Liver (tissue), 9 donors: ENCODE results near the gene KCNK13. TPM values are rescaled to one million over a fixed set of nuclear protein-coding genes. Genes with fewer than 3 reads are reported as not detected.
A peak's percentile ranks its signal among the peaks of the same experiment; 100 is the strongest.

Experiments
- DNase-seq: peaks from one replicate; pipeline ENCODE4 v3.0.0-alpha.2; 2017; ENCODE audit warnings: low spot score
- H3K27ac ChIP-seq, 2 donors: one replicate each; pipeline ENCODE4 v1.7.0; 2013; ENCODE audit warnings: inconsistent platforms in 2 of 2, low read length in 2 of 2, control low read depth in 1 of 2, low read depth in 1 of 2, mild to moderate bottlenecking in 1 of 2
- H3K27me3 ChIP-seq, 4 donors: one replicate each; pipeline versions ENCODE4 v1.6.1 to v1.7.0; 2013; ENCODE audit warnings: low read length in 3 of 4, inconsistent platforms in 1 of 4, mild to moderate bottlenecking in 1 of 4, moderate library complexity in 1 of 4; ENCODE audit not compliant: control insufficient read depth in 4 of 4, insufficient read depth in 4 of 4
- H3K36me3 ChIP-seq, 4 donors: one replicate each; pipeline versions ENCODE4 v1.6.1 to v1.7.0; 2013; ENCODE audit warnings: low read length in 3 of 4, mild to moderate bottlenecking in 3 of 4, low read depth in 1 of 4, moderate library complexity in 1 of 4; ENCODE audit not compliant: control insufficient read depth in 4 of 4, insufficient read depth in 3 of 4
- H3K4me1 ChIP-seq, 4 donors: one replicate each; pipeline versions ENCODE4 v1.6.1 to v1.7.0; 2013; ENCODE audit warnings: low read length in 3 of 4, mild to moderate bottlenecking in 3 of 4, moderate library complexity in 1 of 4; ENCODE audit not compliant: control insufficient read depth in 4 of 4, insufficient read depth in 4 of 4
- H3K4me3 ChIP-seq, 3 donors: one replicate each; pipeline versions ENCODE4 v1.6.1 to v1.7.0; 2013; ENCODE audit warnings: low read length in 3 of 3, control low read depth in 1 of 3, low read depth in 1 of 3, mild to moderate bottlenecking in 1 of 3
- H3K9ac ChIP-seq, 2 donors: one replicate each; pipeline ENCODE4 v1.7.0; 2013; ENCODE audit warnings: low read length in 2 of 2, mild to moderate bottlenecking in 2 of 2, moderate library complexity in 2 of 2, control low read depth in 1 of 2, low read depth in 1 of 2
- H3K9me3 ChIP-seq, 4 donors: one replicate each; pipeline versions ENCODE4 v1.6.1 to v1.7.0; 2013; ENCODE audit warnings: low read length in 3 of 4; ENCODE audit not compliant: control insufficient read depth in 4 of 4
- EGR1 ChIP-seq, 2 donors: IDR thresholded peaks; 2 replicates each; pipeline ENCODE4 v1.6.1; 2016 to 2018; ENCODE audit warnings: antibody characterized with exemption in 2 of 2, low read depth in 2 of 2
- FOXA2 ChIP-seq: IDR thresholded peaks from 2 replicates; pipeline ENCODE4 v1.6.1; 2016; ENCODE audit warnings: antibody characterized with exemption
- HNF4G ChIP-seq: IDR thresholded peaks from 2 replicates; pipeline ENCODE4 v1.6.1; 2016; ENCODE audit warnings: antibody characterized with exemption
- JUND ChIP-seq, 2 donors: IDR thresholded peaks; 2 replicates each; pipeline ENCODE4 v1.6.1; 2016; ENCODE audit warnings: antibody characterized with exemption in 2 of 2
- RAD21 ChIP-seq, 2 donors: IDR thresholded peaks; 2 replicates each; pipeline ENCODE4 v1.6.1; 2016; ENCODE audit warnings: antibody characterized with exemption in 2 of 2, mild to moderate bottlenecking in 2 of 2
- RXRA ChIP-seq, 2 donors: IDR thresholded peaks; 2 replicates each; pipeline ENCODE4 v1.6.1; 2017 to 2018; ENCODE audit warnings: antibody characterized with exemption in 2 of 2, mild to moderate bottlenecking in 1 of 2
- TAF1 ChIP-seq: conservative IDR thresholded peaks from 2 replicates; pipeline ENCODE4 v1.6.1; 2016; ENCODE audit warnings: antibody characterized with exemption, mild to moderate bottlenecking
- WGBS: extraction: QIAGEN DNeasy Blood & Tissue Kit; methylation state at CpG from one replicate; pipeline ENCODE4 v1.1.7; 2013; 5-methylcytosine and 5-hydroxymethylcytosine counted together
- polyA plus RNA-seq, 2 donors: library from polyadenylated mRNA; stranded (reverse) in 1 of 2; unstranded in 1 of 2; fragments of 200-250 nt in 1 of 2; fragments of >200 nt in 1 of 2; fragmentation: Nextera tagmentation in 1 of 2; extraction: Ambion mirVana in 1 of 2; gene quantifications; one replicate each; pipeline versions ENCODE4 v1.2.1 to v1.2.3, GENCODE V29; 2013 to 2015
- total RNA-seq, 2 donors: library from RNA; depleted of rRNA; stranded (reverse); fragments of >200 nt; gene quantifications; one replicate each; pipeline ENCODE4 v1.2.3, GENCODE V29; 2014
- TF ChIP-seq, protein P1 (sequence below): fragments of 150-350 bp; IDR thresholded peaks from 2 replicates; pipeline ENCODE4 v1.5.1; 2017; ENCODE audit warnings: improper control_type of control experiment, low read depth, low read length; ENCODE audit not compliant: missing input control
- TF ChIP-seq, protein P2 (sequence below): IDR thresholded peaks from 2 replicates; pipeline ENCODE4 v1.6.1; 2016; ENCODE audit warnings: antibody characterized with exemption
- TF ChIP-seq, protein P3 (sequence below): IDR thresholded peaks from 2 replicates; pipeline ENCODE4 v1.6.1; 2016; ENCODE audit warnings: antibody characterized with exemption, mild to moderate bottlenecking
- donor health status: healthy.
- donor health status: healthy.
- donor health status: healthy.
- donor health status: healthy.
- donor health status: healthy.

KCNK13 gene
- total and polyA plus RNA-seq, 4 donors = 0.25 to 0.61 (median 0.38) TPM; not detected in 1

- Histone ChIP-seq H3K36me3 (no peaks in the 10 kb centered on the region), H3K9ac (no peak overlapping the region), H3K27ac (no peak overlapping the region), H3K4me3 (peak overlapping the region; percentile 7 to 57 (median 47)), H3K4me1 (peaks cover 20 to 32% (median 25%) of the 10 kb centered on the region in 4 donors), H3K9me3 (no peaks in the 10 kb centered on the region), H3K27me3 (peaks cover 1 to 9% (median 4%) of the 10 kb centered on the region in 4 donors)
- DNase-seq = peak; percentile 49
- TF ChIP-seq, protein P1, sequence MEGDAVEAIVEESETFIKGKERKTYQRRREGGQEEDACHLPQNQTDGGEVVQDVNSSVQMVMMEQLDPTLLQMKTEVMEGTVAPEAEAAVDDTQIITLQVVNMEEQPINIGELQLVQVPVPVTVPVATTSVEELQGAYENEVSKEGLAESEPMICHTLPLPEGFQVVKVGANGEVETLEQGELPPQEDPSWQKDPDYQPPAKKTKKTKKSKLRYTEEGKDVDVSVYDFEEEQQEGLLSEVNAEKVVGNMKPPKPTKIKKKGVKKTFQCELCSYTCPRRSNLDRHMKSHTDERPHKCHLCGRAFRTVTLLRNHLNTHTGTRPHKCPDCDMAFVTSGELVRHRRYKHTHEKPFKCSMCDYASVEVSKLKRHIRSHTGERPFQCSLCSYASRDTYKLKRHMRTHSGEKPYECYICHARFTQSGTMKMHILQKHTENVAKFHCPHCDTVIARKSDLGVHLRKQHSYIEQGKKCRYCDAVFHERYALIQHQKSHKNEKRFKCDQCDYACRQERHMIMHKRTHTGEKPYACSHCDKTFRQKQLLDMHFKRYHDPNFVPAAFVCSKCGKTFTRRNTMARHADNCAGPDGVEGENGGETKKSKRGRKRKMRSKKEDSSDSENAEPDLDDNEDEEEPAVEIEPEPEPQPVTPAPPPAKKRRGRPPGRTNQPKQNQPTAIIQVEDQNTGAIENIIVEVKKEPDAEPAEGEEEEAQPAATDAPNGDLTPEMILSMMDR = no peak
- TF ChIP-seq RAD21 (IDR thresholded peaks at IDR 0.05) = peak; percentile 24 to 47
- 1% methylated on average over 80 of the region's 80 CpGs for WGBS
Measured at GRCh38 chr14:90060312-90060964, 1.4 kb upstream of the KCNK13 start.

- Histone ChIP-seq H3K27ac (no peak overlapping the region), H3K36me3 (no peaks in the 10 kb centered on the region), H3K4me1 (peaks cover 20 to 32% (median 25%) of the 10 kb centered on the region in 4 donors), H3K9me3 (no peaks in the 10 kb centered on the region), H3K4me3 (peak overlapping the region in 2 of 3 donors; percentile 47 to 57), H3K27me3 (peaks cover 2 to 9% (median 4%) of the 10 kb centered on the region in 4 donors), H3K9ac (no peak overlapping the region)
- 2% methylated on average over 60 of the region's 60 CpGs for WGBS
- TF ChIP-seq JUND (IDR thresholded peaks at IDR 0.05) (no peak), RXRA (IDR thresholded peaks at IDR 0.05) (no peak), EGR1 (IDR thresholded peaks at IDR 0.05; ENCODE audit: low read depth in 2 of 2) (no peak), TAF1 (no peak), HNF4G (no peak), FOXA2 (no peak)
- TF ChIP-seq, protein P2, sequence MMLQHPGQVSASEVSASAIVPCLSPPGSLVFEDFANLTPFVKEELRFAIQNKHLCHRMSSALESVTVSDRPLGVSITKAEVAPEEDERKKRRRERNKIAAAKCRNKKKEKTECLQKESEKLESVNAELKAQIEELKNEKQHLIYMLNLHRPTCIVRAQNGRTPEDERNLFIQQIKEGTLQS = no peak
- TF ChIP-seq, protein P1 = no peak
- TF ChIP-seq, protein P3, sequence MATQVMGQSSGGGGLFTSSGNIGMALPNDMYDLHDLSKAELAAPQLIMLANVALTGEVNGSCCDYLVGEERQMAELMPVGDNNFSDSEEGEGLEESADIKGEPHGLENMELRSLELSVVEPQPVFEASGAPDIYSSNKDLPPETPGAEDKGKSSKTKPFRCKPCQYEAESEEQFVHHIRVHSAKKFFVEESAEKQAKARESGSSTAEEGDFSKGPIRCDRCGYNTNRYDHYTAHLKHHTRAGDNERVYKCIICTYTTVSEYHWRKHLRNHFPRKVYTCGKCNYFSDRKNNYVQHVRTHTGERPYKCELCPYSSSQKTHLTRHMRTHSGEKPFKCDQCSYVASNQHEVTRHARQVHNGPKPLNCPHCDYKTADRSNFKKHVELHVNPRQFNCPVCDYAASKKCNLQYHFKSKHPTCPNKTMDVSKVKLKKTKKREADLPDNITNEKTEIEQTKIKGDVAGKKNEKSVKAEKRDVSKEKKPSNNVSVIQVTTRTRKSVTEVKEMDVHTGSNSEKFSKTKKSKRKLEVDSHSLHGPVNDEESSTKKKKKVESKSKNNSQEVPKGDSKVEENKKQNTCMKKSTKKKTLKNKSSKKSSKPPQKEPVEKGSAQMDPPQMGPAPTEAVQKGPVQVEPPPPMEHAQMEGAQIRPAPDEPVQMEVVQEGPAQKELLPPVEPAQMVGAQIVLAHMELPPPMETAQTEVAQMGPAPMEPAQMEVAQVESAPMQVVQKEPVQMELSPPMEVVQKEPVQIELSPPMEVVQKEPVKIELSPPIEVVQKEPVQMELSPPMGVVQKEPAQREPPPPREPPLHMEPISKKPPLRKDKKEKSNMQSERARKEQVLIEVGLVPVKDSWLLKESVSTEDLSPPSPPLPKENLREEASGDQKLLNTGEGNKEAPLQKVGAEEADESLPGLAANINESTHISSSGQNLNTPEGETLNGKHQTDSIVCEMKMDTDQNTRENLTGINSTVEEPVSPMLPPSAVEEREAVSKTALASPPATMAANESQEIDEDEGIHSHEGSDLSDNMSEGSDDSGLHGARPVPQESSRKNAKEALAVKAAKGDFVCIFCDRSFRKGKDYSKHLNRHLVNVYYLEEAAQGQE = no peak
- DNase-seq = no peak
Measured at GRCh38 chr14:90060965-90061684, 669 bp upstream of the KCNK13 start.
